Karpas-422 (cell line): ENCODE measurements around the gene PADI6. TPM values are rescaled to one million over a fixed set of nuclear protein-coding genes. Genes with fewer than 3 reads are reported as not detected.
A peak's percentile ranks its signal among the peaks of the same experiment; 100 is the strongest.

Experiments
- DNase-seq: peaks from one replicate; pipeline ENCODE4 v3.0.0-alpha.2; 2015
- H2AFZ ChIP-seq: fragments of 200-600 bp; sonication (generic); 2 replicates; pipeline ENCODE4 v1.6.1; 2014; ENCODE audit warnings: antibody characterized with exemption, low read length, mixed read lengths
- H3K27ac ChIP-seq: fragments of 200-600 bp; sonication (generic); 2 replicates; pipeline ENCODE4 v1.5.1; 2014; ENCODE audit warnings: mild to moderate bottlenecking, low read length, moderate library complexity
- H3K27me3 ChIP-seq: fragments of 200-600 bp; sonication (generic); 2 replicates; pipeline ENCODE4 v1.6.1; 2014; ENCODE audit warnings: low read length, mixed read lengths
- H3K36me3 ChIP-seq: fragments of 200-600 bp; sonication (generic); 2 replicates; pipeline ENCODE4 v1.6.1; 2014; ENCODE audit warnings: low read length, mixed read lengths; ENCODE audit not compliant: insufficient read depth
- H3K4me1 ChIP-seq: fragments of 200-600 bp; sonication (generic); 2 replicates; pipeline ENCODE4 v1.6.1; 2014; ENCODE audit warnings: mild to moderate bottlenecking, low read length, mixed read lengths
- H3K4me2 ChIP-seq: fragments of 200-600 bp; sonication (generic); 2 replicates; pipeline ENCODE4 v1.6.1; 2014; ENCODE audit warnings: low read length, low read depth, mild to moderate bottlenecking; ENCODE audit not compliant: poor library complexity, severe bottlenecking
- H3K4me3 ChIP-seq: fragments of 200-600 bp; sonication (generic); 2 replicates; pipeline ENCODE4 v1.5.1; 2014; ENCODE audit warnings: mild to moderate bottlenecking, antibody characterized with exemption, low read length, mixed read lengths
- H3K79me2 ChIP-seq: fragments of 200-600 bp; sonication (generic); 2 replicates; pipeline ENCODE4 v1.6.1; 2014; ENCODE audit warnings: mild to moderate bottlenecking, low read length, mixed read lengths
- H3K9ac ChIP-seq: fragments of 200-600 bp; sonication (generic); 2 replicates; pipeline ENCODE4 v1.6.0; 2014; ENCODE audit warnings: low read length
- H3K9me2 ChIP-seq: fragments of 200-600 bp; sonication (generic), shearing (Covaris generic); replicated peaks from 2 replicates; pipeline ENCODE4 v1.6.0; 2014; ENCODE audit warnings: mild to moderate bottlenecking, low read length, moderate library complexity; ENCODE audit not compliant: insufficient read depth
- H3K9me3 ChIP-seq: fragments of 300-700, 200-600 bp; sonication (generic); 2 replicates; pipeline ENCODE4 v1.6.1; 2014; ENCODE audit warnings: low read length, mixed read lengths
- H4K20me1 ChIP-seq: fragments of 200-600 bp; sonication (generic); 2 replicates; pipeline ENCODE4 v1.6.1; 2014; ENCODE audit warnings: mild to moderate bottlenecking, antibody characterized with exemption, low read length, low read depth; ENCODE audit not compliant: insufficient read depth
- total RNA-seq: library from RNA; depleted of rRNA; stranded (reverse); fragments of >200 nt; shearing (Covaris generic); gene quantifications from 2 replicates; pipeline ENCODE4 v1.2.3, GENCODE V29; 2014; ENCODE audit warnings: low replicate concordance

The PADI6 gene
- total RNA-seq, 1 experiment from 2014 or later: not detected

DNA sequence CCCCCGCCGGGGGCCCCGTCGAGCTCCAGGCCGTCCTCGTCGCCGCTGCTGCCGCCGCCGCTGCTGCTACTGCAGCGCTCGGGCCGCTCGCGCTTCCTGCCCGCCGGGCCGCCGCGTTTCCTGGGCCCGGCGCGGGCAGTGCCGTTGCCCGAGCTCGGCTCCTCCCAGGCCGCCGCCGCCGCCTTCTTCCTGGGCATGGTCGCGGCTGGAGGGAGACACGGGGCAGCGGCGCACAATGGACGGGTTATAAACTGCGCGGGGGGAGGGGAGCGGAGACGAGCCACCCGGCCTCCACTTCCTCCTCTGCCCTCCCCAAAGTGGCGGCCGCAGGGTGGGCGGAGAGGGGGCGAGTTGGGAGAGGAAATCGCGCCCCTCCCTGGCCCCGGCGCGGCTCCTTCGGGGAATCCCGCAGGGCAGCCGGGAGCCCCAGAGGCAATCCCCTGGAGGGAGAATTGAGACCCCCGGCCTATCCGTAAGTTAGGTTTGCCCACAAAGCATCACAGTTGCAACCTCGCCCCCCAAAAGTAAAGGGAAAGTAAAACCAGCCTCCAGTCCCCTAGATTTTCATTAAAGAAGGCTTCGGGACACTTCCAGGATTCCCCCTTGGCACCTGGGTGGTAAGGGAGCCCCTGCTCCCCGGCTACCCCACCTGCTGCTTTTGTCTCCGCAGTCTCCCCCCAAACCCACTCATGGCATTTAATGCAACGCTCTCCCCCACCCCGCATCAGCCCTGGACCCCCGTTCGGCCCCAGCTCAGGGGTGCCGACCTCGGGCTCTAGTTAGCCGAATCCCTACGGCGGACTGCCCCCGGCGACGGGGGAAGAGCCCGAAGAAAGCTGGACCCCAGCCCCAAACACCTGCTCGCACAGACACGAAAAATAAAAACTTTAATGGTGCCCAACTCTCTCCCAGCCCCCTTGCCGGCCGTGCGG is 66.6 kb downstream of the PADI6 start:
- H4K20me1 ChIP-seq: peaks cover 39% of the 10 kb centered on the region
- H3K9ac ChIP-seq: peak overlapping the region; percentile 100
- H3K36me3 ChIP-seq: peaks cover 32% of the 10 kb centered on the region
- H3K9me3 ChIP-seq: no peaks in the 10 kb centered on the region
- no peaks in the 10 kb centered on the region for H3K9me2 ChIP-seq
- DNase-seq: peak; percentile 93
- no peaks in the 10 kb centered on the region for H3K27me3 ChIP-seq
- peak overlapping the region; percentile 99 for H3K4me3 ChIP-seq
- peak overlapping the region; percentile 80 for H3K4me2 ChIP-seq
- H3K27ac ChIP-seq: peak overlapping the region; percentile 99
- peaks cover 48% of the 10 kb centered on the region for H3K79me2 ChIP-seq
- H2AFZ ChIP-seq: peak overlapping the region; percentile 49; the same call in 1 of the 2 replicates
- H3K4me1 ChIP-seq: peaks cover 23% of the 10 kb centered on the region

DNA sequence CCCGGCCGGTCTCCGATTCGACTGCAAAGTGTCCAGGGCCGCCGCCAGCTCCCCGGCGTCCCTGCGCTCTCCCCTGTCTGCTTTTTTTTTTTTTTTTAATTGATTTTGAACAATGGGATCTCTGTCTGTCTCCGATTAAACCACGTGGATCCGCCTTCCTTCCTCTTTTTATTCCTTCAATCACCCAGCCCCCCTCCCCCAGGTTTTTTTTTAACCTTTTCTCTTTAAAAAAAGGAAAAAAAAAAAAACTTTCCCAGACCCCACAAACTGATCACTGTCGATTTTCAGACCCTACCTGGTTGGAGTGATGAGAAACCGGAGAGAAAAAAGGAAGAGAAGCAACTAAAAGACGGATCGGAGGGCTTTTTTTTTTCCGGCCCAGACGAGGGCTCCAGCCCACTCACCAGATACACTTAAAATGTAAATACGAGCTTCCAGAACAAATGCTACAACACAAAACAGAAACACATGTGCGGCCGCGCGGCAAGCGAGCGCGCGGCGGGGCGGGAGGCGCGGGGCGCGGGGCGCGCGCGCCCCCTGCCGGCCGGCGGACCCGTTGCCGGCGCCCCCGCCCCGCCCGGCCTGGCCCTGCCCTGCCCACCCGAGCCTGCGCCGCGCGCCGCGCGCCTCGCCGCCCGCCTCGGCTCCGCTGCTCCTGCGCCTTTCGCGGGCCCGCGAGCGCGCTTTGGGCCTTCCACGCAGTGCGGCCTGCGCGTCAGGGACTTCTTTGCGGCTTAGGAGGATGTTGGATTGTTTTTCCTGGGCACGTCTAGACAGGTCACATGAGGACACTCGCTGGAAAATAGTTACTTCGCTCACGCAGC is 67.5 kb downstream of the PADI6 start, which contains the start of gene RCC2:
Gene RCC2, minus strand, starts transcription at position 428 of the 824 bp plus-strand sequence. CDS start 1,163 bp downstream, outside the sequence.
- Histone ChIP-seq H3K79me2 (peaks cover 40% of the 10 kb centered on the region), H2AFZ (peak within 1 kb of the TSS; percentile 87)
- peak; percentile 91 for DNase-seq

DNA sequence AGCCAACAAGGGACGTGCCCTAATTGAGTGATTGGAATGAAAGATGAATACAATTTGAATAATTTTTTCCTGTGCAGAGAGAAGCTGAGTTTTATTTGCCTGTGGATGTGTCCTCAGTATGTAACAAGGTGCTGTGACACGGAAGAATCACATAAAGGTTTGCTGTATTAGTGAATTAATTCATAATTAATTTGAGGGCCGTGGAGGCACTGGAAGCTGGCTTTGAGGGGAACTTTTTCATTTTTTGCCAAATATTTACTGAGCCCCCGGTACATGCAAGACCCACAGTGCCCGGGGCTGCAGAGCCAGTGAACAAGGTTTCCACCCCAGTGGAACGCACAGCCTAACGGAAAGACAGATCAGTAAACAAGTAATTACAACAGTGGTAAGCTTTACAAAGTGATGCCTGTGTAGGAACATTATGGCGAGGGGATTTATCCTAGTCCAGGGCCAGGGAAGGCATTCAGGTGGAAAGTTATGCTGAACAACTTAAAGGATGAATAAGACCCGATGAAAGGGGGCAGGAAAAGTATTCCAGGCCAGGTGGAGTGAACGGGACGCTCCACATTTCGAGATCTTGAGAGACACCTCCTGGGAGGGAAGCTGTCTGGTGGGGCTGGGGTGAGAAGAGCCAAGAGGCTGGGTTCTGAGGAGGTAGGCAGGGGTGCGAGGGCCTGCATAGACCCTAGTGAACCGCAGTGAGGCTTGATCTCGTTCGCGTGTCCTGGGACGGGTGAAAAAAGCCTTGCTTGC is 68.3 kb downstream of the PADI6 start:
- Histone ChIP-seq H3K27me3 (no peaks in the 10 kb centered on the region), H3K4me1 (peaks cover 23% of the 10 kb centered on the region), H4K20me1 (peaks cover 22% of the 10 kb centered on the region), H3K9ac (peak overlapping the region; percentile 73), H3K4me2 (peak overlapping the region; percentile 81), H3K36me3 (peaks cover 16% of the 10 kb centered on the region), H3K4me3 (peak overlapping the region; percentile 66), H3K27ac (no peak overlapping the region), H3K79me2 (peaks cover 32% of the 10 kb centered on the region), H3K9me3 (no peaks in the 10 kb centered on the region), H2AFZ (peak overlapping the region; percentile 87), H3K9me2 (no peaks in the 10 kb centered on the region)
- DNase-seq: no peak

More for the DNA sequence above, 67.5 kb downstream of the PADI6 start, which contains the start of gene RCC2:
- Histone ChIP-seq H3K9me2 (no peaks in the 10 kb centered on the region), H3K9me3 (no peaks in the 10 kb centered on the region), H3K27ac (peak within 1 kb of the TSS; percentile 99), H3K4me1 (peaks cover 23% of the 10 kb centered on the region), H3K36me3 (peaks cover 24% of the 10 kb centered on the region), H3K4me2 (peak within 1 kb of the TSS; percentile 81), H3K4me3 (peak within 1 kb of the TSS; percentile 99), H3K27me3 (no peaks in the 10 kb centered on the region), H3K9ac (peak within 1 kb of the TSS; percentile 100), H4K20me1 (peaks cover 30% of the 10 kb centered on the region)

DNA sequence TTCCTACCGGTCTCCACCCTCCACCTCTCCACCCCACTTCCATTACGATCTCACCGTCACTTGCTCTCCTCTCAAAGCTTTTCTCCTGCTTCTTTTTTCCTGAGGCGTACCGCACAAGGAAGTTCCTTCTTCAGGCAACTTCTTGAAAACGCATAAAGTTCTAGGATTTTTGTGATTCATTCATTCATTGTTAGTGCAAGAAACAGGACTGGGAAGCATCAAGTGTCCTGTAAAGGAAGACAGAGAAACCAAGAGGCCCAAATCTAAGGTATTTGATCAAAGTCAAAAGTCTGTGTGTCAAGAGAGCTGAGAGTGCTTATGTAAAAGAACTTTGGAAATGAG is 68.8 kb downstream of the PADI6 start:
- Histone ChIP-seq H3K9me2 (no peaks in the 10 kb centered on the region), H2AFZ (no peak overlapping the region), H3K36me3 (peaks cover 15% of the 10 kb centered on the region), H3K9ac (no peak overlapping the region), H3K9me3 (no peaks in the 10 kb centered on the region), H3K27ac (no peak overlapping the region), H3K79me2 (peaks cover 26% of the 10 kb centered on the region), H3K27me3 (no peaks in the 10 kb centered on the region), H3K4me3 (no peak overlapping the region), H3K4me1 (peaks cover 23% of the 10 kb centered on the region), H4K20me1 (peaks cover 17% of the 10 kb centered on the region), H3K4me2 (no peak overlapping the region)
- no peak for DNase-seq

DNA sequence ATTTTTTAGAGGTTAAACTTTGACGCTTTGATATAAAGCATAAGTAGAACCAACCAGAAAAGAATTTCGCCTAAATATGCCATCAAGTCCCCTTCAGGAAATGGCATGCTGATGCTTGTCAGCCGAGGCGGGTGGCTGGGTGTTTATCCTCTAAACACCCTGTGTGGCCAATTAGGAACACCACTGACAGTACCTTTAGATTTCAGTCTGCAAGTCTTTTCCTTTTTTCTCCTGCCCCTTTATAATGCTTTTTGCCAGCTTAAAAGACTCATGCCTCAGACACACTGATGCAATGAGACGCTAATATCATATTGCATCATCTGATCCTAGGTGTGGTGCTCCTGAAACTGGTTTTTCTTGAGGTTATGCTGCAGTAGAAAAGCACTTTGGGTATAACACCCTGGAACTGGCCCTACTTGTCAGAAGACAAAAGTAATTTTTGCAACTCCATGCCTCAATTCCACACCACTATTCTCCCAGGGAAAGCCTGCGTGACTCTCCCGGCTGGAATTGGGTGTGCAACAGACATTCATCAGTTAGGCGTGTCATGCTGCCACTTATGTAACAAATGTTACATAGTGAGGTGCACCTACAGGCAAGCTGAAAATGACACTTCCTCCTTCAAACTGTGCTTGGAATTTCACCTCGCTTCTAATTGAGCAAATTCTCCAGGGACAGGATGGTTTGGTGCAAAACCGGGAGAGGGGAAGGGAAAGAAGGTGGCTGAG is 69.4 kb downstream of the PADI6 start:
- no peak for DNase-seq

DNA sequence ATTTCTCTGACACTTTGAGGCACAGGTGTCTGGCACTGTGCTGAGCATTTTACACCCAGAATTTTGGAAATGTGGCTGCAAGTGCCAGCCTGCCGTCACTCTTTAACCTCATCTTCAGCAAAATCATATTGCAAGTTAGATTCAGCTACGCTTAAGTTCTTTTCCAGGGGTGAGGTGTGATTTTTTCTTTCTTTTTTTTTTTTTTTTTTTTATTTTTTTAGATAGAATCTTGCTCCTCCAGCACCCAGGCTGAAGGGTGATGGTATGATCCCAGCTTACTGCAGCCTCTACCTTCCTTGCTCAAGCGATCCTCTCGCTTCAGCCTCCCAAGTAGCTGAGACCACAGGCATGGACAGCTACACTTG is 70.0 kb downstream of the PADI6 start:
- Histone ChIP-seq H3K79me2 (peaks cover 15% of the 10 kb centered on the region), H4K20me1 (peaks cover 5% of the 10 kb centered on the region), H3K27ac (no peak overlapping the region), H3K9me2 (no peaks in the 10 kb centered on the region), H3K36me3 (peaks cover 4% of the 10 kb centered on the region), H3K4me2 (no peak overlapping the region), H3K4me3 (no peak overlapping the region), H2AFZ (no peak overlapping the region), H3K4me1 (peaks cover 11% of the 10 kb centered on the region), H3K27me3 (no peaks in the 10 kb centered on the region), H3K9ac (no peak overlapping the region), H3K9me3 (no peaks in the 10 kb centered on the region)
- DNase-seq: no peak

More for the DNA sequence above, 69.4 kb downstream of the PADI6 start:
- Histone ChIP-seq H3K36me3 (peaks cover 9% of the 10 kb centered on the region), H3K4me1 (peaks cover 17% of the 10 kb centered on the region), H3K27me3 (no peaks in the 10 kb centered on the region), H2AFZ (no peak overlapping the region), H3K27ac (no peak overlapping the region), H3K79me2 (peaks cover 20% of the 10 kb centered on the region), H3K9me3 (no peaks in the 10 kb centered on the region), H3K4me3 (no peak overlapping the region), H3K9ac (no peak overlapping the region), H4K20me1 (peaks cover 10% of the 10 kb centered on the region), H3K9me2 (no peaks in the 10 kb centered on the region), H3K4me2 (no peak overlapping the region)

DNA sequence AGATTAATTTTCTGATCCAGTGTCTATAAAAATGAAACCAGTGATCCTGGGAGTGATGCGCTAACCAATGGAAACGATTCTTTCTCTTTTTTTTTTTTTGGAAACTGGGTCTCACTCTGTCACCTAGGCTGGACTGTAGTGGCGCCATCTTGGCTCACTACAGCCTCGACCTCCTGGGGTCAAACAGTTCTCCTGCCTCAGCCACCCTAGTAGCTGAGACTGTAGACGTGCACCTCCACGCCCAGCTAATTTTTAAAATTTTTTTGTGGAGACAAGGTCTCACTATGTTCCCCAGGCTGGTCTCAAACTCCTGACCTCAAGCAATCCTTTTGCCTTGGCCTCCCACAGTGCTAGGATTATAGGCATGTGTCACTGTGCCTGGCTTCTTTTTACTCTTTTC is 70.8 kb downstream of the PADI6 start:
- H3K27me3 ChIP-seq: no peaks in the 10 kb centered on the region
- no peaks in the 10 kb centered on the region for H3K9me3 ChIP-seq
- H3K36me3 ChIP-seq: no peaks in the 10 kb centered on the region
- H3K9me2 ChIP-seq: no peaks in the 10 kb centered on the region
- H3K4me1 ChIP-seq: peaks cover 7% of the 10 kb centered on the region
- no peak overlapping the region for H3K9ac ChIP-seq
- no peak overlapping the region for H3K4me3 ChIP-seq
- no peak overlapping the region for H3K27ac ChIP-seq
- no peak for DNase-seq
- H4K20me1 ChIP-seq: no peaks in the 10 kb centered on the region
- H2AFZ ChIP-seq: no peak overlapping the region
- H3K4me2 ChIP-seq: no peak overlapping the region
- peaks cover 9% of the 10 kb centered on the region for H3K79me2 ChIP-seq
